HCEC 1CT (cell line): Measurements from ENCODE around the gene FCHSD2.
"Not testable (repeated sequence)": the region's sequence is repeated elsewhere in the genome, so short reads cannot be mapped to it uniquely, and the experiment has no call there.

Source experiments
- DNase-seq: peaks from one replicate; pipeline ENCODE4 v3.0.0-alpha.2; 2017

FCHSD2 gene

GRCh38 chr11:73116636-73117035, 25.5 kb downstream of the FCHSD2 start:
- DNase-seq: no peak

- DNase-seq: no peak
Measured at GRCh38 chr11:73114835-73115220, 27.3 kb downstream of the FCHSD2 start.

GRCh38 chr11:73114110-73114834, 27.8 kb downstream of the FCHSD2 start:
- DNase-seq: no peak

GRCh38 chr11:73113426-73113825, 28.7 kb downstream of the FCHSD2 start:
- DNase-seq: no peak

GRCh38 chr11:73107597-73107996, 34.5 kb downstream of the FCHSD2 start:
- no peak for DNase-seq

GRCh38 chr11:73106347-73106746, 35.8 kb downstream of the FCHSD2 start:
- DNase-seq: no peak

- no peak for DNase-seq
Measured at GRCh38 chr11:73100578-73100977, 41.5 kb downstream of the FCHSD2 start.

GRCh38 chr11:73099512-73100266, 42.4 kb downstream of the FCHSD2 start:
- DNase-seq: no peak

GRCh38 chr11:73095613-73096012, 46.5 kb downstream of the FCHSD2 start:
- no peak for DNase-seq

GRCh38 chr11:73091521-73092305, 50.4 kb downstream of the FCHSD2 start:
- no peak for DNase-seq

- DNase-seq: peak; percentile 16
Measured at GRCh38 chr11:73087730-73088129, 54.4 kb downstream of the FCHSD2 start.

- no peak for DNase-seq
Measured at GRCh38 chr11:73085189-73085875, 56.8 kb downstream of the FCHSD2 start.

GRCh38 chr11:73078631-73079030, 63.5 kb downstream of the FCHSD2 start:
- DNase-seq: no peak

GRCh38 chr11:73077454-73077853, 64.7 kb downstream of the FCHSD2 start:
- DNase-seq: peak; percentile 26

GRCh38 chr11:73074319-73074718, 67.8 kb downstream of the FCHSD2 start:
- DNase-seq: no peak

GRCh38 chr11:73072935-73073481, 69.1 kb downstream of the FCHSD2 start:
- DNase-seq: no peak

- DNase-seq: no peak
Measured at GRCh38 chr11:73070653-73071052, 71.5 kb downstream of the FCHSD2 start.

- DNase-seq: not testable (repeated sequence)
Measured at GRCh38 chr11:73061857-73062424, 80.2 kb downstream of the FCHSD2 start.

- not testable (repeated sequence) for DNase-seq
Measured at GRCh38 chr11:73061434-73061833, 80.7 kb downstream of the FCHSD2 start.

- peak; percentile 9 for DNase-seq
Measured at GRCh38 chr11:73059915-73060314, 82.2 kb downstream of the FCHSD2 start.

- no peak for DNase-seq
Measured at GRCh38 chr11:73058989-73059674, 83.0 kb downstream of the FCHSD2 start.
